ENCODE measurements around the gene LST1. TPM values are rescaled to one million over a fixed set of nuclear protein-coding genes. Genes with fewer than 3 reads are reported as not detected.

Gene LST1
- total and polyA plus RNA-seq, 2 donors (not counting 1 experiment from before 2014, with no cell fraction given), result 7.4 to 30.5 TPM

GRCh38 chr6:31543639-31544038 is 42.4 kb upstream of the LST1 start:
- 100% methylated on average over 2 of the region's 6 CpGs for WGBS (ENCODE audit: insufficient coverage)
- POLR2A ChIA-PET, result no interaction called here

DNA sequence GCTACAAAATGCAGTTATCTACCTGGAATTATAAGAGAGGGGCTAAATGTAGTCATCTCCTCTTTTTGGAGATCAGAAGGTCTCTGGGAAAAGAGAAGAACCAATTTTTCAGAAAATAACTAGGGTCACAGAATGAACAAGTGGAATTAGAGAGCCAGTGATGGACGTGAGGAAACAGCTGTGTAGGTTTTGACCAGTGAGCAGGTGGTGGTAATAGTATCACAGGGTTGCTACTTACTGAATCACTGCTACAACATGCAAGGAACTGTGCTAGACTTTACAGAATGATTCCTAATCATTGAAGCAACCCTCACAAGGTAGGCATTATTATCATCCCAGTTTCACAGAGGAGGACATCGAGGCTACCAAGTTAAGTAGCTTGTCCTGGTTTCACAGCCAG is 41.4 kb upstream of the LST1 start:
- H3K9ac ChIP-seq (ENCODE audit: low read length), result no peak overlapping the region
- H2AFZ ChIP-seq (ENCODE audit: insufficient read depth, low read depth, low read length, poor library complexity, severe bottlenecking), result no peak overlapping the region
- H3K9me3 Mint-ChIP-seq (ENCODE audit: insufficient read depth), result no peaks in the 10 kb centered on the region
- no peak for ATAC-seq (ENCODE audit: low read depth)
- H4K20me1 ChIP-seq (ENCODE audit: control insufficient read depth, insufficient read depth, low read length, poor library complexity, severe bottlenecking), result peaks cover 13% of the 10 kb centered on the region
- peaks cover 37 to 53% of the 10 kb centered on the region in 2 donors for H3K4me1 ChIP-seq (ENCODE audit: control insufficient read depth in 2 of 2, insufficient read depth in 2 of 2, low read length in 2 of 2)
- no peak overlapping the region for H3K27ac ChIP-seq (ENCODE audit: low read length in 2 of 2)
- peak overlapping the region; percentile 6 for H3K4me3 Mint-ChIP-seq
- H3K36me3 ChIP-seq (replicated peaks in 1 of 2; ENCODE audit: control extremely low read depth in 1 of 2, control insufficient read depth in 1 of 2, extremely low read depth in 1 of 2, insufficient read depth in 2 of 2, low read length in 1 of 2), result peaks cover 0 to 12% of the 10 kb centered on the region in 2 experiments
- WGBS (ENCODE audit: insufficient coverage), result 100% methylated on average over 1 of the region's 2 CpGs
- DNase-seq, result no peak
- H3K9me3 ChIP-seq (ENCODE audit: control extremely low read depth in 1 of 3, control insufficient read depth in 2 of 3, insufficient read depth in 1 of 3, low read length in 2 of 3), result peaks cover 0 to 3% (median 0%) of the 10 kb centered on the region in 3 donors
- ChIA-PET POLR2A (interaction anchor here (42.6 kb wide), 1 partner anchor 40 kb away, joined by 1450 read pairs; the partner anchor contains the start of genes LST1, LTA, LTB and NCR3), CTCF (interaction anchor here (1.3 to 29.4 kb wide), 2 partner anchors 46 to 50 kb away, joined by 4 to 2241 read pairs; partner anchors contain the start of genes LST1, LTB, NCR3 and TNF)
- H3K27ac Mint-ChIP-seq, result no peak overlapping the region
- H3K27me3 Mint-ChIP-seq, result no peaks in the 10 kb centered on the region
- intact Hi-C loops (cut with micrococcal nuclease), result loop anchor here (5.0 kb wide), 1 partner anchor 193 kb away; the partner anchor contains the start of gene CLIC1
- no peaks in the 10 kb centered on the region for H3K27me3 ChIP-seq (replicated peaks in 1 of 4; ENCODE audit: control extremely low read depth in 1 of 4, control insufficient read depth in 3 of 4, insufficient read depth in 4 of 4, low read length in 3 of 4)
- no peak overlapping the region for H3K4me2 ChIP-seq (replicated peaks; ENCODE audit: low read depth, low read length, poor library complexity, severe bottlenecking)
- no peak overlapping the region for H3K4me3 ChIP-seq (ENCODE audit: control extremely low read depth in 1 of 5, extremely low read depth in 1 of 5, insufficient read depth in 1 of 5, low read depth in 2 of 5, low read length in 4 of 5)
- H3K79me2 ChIP-seq (ENCODE audit: control insufficient read depth, insufficient read depth, low read length), result peaks cover 37% of the 10 kb centered on the region
- TF ChIP-seq, protein P1, sequence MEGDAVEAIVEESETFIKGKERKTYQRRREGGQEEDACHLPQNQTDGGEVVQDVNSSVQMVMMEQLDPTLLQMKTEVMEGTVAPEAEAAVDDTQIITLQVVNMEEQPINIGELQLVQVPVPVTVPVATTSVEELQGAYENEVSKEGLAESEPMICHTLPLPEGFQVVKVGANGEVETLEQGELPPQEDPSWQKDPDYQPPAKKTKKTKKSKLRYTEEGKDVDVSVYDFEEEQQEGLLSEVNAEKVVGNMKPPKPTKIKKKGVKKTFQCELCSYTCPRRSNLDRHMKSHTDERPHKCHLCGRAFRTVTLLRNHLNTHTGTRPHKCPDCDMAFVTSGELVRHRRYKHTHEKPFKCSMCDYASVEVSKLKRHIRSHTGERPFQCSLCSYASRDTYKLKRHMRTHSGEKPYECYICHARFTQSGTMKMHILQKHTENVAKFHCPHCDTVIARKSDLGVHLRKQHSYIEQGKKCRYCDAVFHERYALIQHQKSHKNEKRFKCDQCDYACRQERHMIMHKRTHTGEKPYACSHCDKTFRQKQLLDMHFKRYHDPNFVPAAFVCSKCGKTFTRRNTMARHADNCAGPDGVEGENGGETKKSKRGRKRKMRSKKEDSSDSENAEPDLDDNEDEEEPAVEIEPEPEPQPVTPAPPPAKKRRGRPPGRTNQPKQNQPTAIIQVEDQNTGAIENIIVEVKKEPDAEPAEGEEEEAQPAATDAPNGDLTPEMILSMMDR (IDR thresholded peaks at IDR 0.05), result no peak
- TF ChIP-seq EZH2 (IDR thresholded peaks at IDR 0.05; ENCODE audit: borderline replicate concordance, insufficient read depth, low read depth, low read length, poor library complexity, severe bottlenecking), result no peak
- H3K4me1 Mint-ChIP-seq, result peaks cover 51% of the 10 kb centered on the region

More at GRCh38 chr6:31543639-31544038, 42.4 kb upstream of the LST1 start:
- H3K4me1 Mint-ChIP-seq, result peaks cover 54% of the 10 kb centered on the region
- Histone ChIP-seq H3K4me3 (ENCODE audit: control extremely low read depth in 1 of 5, extremely low read depth in 1 of 5, insufficient read depth in 1 of 5, low read depth in 2 of 5, low read length in 4 of 5) (no peak overlapping the region), H3K36me3 (replicated peaks in 1 of 2; ENCODE audit: control extremely low read depth in 1 of 2, control insufficient read depth in 1 of 2, extremely low read depth in 1 of 2, insufficient read depth in 2 of 2, low read length in 1 of 2) (peaks cover 0 to 23% of the 10 kb centered on the region in 2 experiments), H3K9ac (ENCODE audit: low read length) (no peak overlapping the region), H3K27me3 (replicated peaks in 1 of 4; ENCODE audit: control extremely low read depth in 1 of 4, control insufficient read depth in 3 of 4, insufficient read depth in 4 of 4, low read length in 3 of 4) (no peaks in the 10 kb centered on the region), H3K27ac (ENCODE audit: low read length in 2 of 2) (no peak overlapping the region), H4K20me1 (ENCODE audit: control insufficient read depth, insufficient read depth, low read length, poor library complexity, severe bottlenecking) (peaks cover 23% of the 10 kb centered on the region), H3K79me2 (ENCODE audit: control insufficient read depth, insufficient read depth, low read length) (peaks cover 43% of the 10 kb centered on the region), H3K9me3 (ENCODE audit: control extremely low read depth in 1 of 3, control insufficient read depth in 2 of 3, insufficient read depth in 1 of 3, low read length in 2 of 3) (peaks cover 0 to 3% (median 0%) of the 10 kb centered on the region in 3 donors), H3K4me1 (ENCODE audit: control insufficient read depth in 2 of 2, insufficient read depth in 2 of 2, low read length in 2 of 2) (peaks cover 47 to 56% of the 10 kb centered on the region in 2 donors), H2AFZ (ENCODE audit: insufficient read depth, low read depth, low read length, poor library complexity, severe bottlenecking) (no peak overlapping the region), H3K4me2 (replicated peaks; ENCODE audit: low read depth, low read length, poor library complexity, severe bottlenecking) (no peak overlapping the region)
- ATAC-seq (ENCODE audit: low read depth), result no peak
- no peaks in the 10 kb centered on the region for H3K9me3 Mint-ChIP-seq (ENCODE audit: insufficient read depth)
- TF ChIP-seq, protein P1 (IDR thresholded peaks at IDR 0.05), result no peak
- no peak for TF ChIP-seq EZH2 (IDR thresholded peaks at IDR 0.05; ENCODE audit: borderline replicate concordance, insufficient read depth, low read depth, low read length, poor library complexity, severe bottlenecking)
- H3K27me3 Mint-ChIP-seq, result no peaks in the 10 kb centered on the region
- no peak overlapping the region for H3K4me3 Mint-ChIP-seq
- intact Hi-C loops (cut with micrococcal nuclease), result loop anchor here (5.0 kb wide), 1 partner anchor 194 kb away; the partner anchor contains the start of gene CLIC1
- CTCF ChIA-PET, result interaction anchor here (2.3 to 29.4 kb wide), 3 partner anchors 7 to 47 kb away, joined by 6 to 2241 read pairs (median 23); partner anchors contain the start of genes LST1, LTB, NCR3 and TNF
- DNase-seq, result peak; percentile 7
- no peak overlapping the region for H3K27ac Mint-ChIP-seq

Data from B cell (primary cell).